ENCODE measurements around the gene COMMD7. TPM values are rescaled to one million over a fixed set of nuclear protein-coding genes. Genes with fewer than 3 reads are reported as not detected.

COMMD7 gene
- total and polyA plus RNA-seq, 9 of the 15 experiments (the other 6 are each of a cell fraction or from before 2014, with no cell fraction given): 11.9 to 69.1 (median 34.7) TPM

GRCh38 chr20:32680544-32681174 is 62.6 kb downstream of the COMMD7 start (continued):
- TF ChIP-seq ZBTB11 (CRISPR knock-in tag; IDR thresholded peaks at IDR 0.05) (no peak), NUFIP1 (IDR thresholded peaks at IDR 0.05; ENCODE audit: partially characterized antibody) (no peak), ZNF212 (CRISPR knock-in tag; IDR thresholded peaks at IDR 0.05) (no peak), ZBTB7A (IDR thresholded peaks at IDR 0.05; ENCODE audit: borderline replicate concordance, control insufficient read depth, low read depth, low read length) (no peak), DMBX1 (CRISPR knock-in tag; IDR thresholded peaks at IDR 0.05; ENCODE audit: borderline replicate concordance) (no peak), RBM25 (IDR thresholded peaks at IDR 0.05; ENCODE audit: low read depth, low read length, severe bottlenecking) (peak; percentile 89), SNIP1 (IDR thresholded peaks at IDR 0.05; ENCODE audit: low read depth) (no peak), ZBTB17 (CRISPR knock-in tag; IDR thresholded peaks at IDR 0.05) (peak; percentile 90), ARNT (IDR thresholded peaks at IDR 0.05) (no peak), RNF219 (CRISPR knock-in tag; IDR thresholded peaks at IDR 0.05) (no peak), KDM1A (IDR thresholded peaks at IDR 0.05) (peak; percentile 68 to 80)
